Stomach (tissue), 4 donors: ENCODE data around the gene RASD1.

Experiments used
- CTCF ChIP-seq, 7 experiments: fragments of 450-650 bp in 4 of 7; fragments of 200-600 bp in 3 of 7; sonication (generic) in 3 of 7; IDR thresholded peaks; one replicate each; pipeline ENCODE4 v1.5.1; 2016 to 2019; ENCODE audit warnings: antibody characterized with exemption in 7 of 7, control low read depth in 2 of 7, mild to moderate bottlenecking in 1 of 7
- POLR2A ChIP-seq, 4 donors: fragments of 450-650 bp; IDR thresholded peaks; one replicate each; pipeline ENCODE4 v1.6.1; 2016; ENCODE audit warnings: antibody characterized with exemption in 4 of 4, control low read depth in 2 of 4, mild to moderate bottlenecking in 1 of 4, moderate library complexity in 1 of 4

GRCh38 chr17:17518014-17518413, 21.8 kb upstream of the RASD1 start:
- TF ChIP-seq CTCF (IDR thresholded peaks at IDR 0.05), result no peak
- TF ChIP-seq POLR2A (IDR thresholded peaks at IDR 0.05), result no peak
